OCI-M2 (cell line): Measurements from ENCODE around the gene ASTN2.

Experiments
- DNase-seq: peaks from one replicate; lab custom pipeline; 2025; ENCODE audit not compliant: unreplicated experiment; lab: John Stamatoyannopoulos, UW

Gene ASTN2

DNA sequence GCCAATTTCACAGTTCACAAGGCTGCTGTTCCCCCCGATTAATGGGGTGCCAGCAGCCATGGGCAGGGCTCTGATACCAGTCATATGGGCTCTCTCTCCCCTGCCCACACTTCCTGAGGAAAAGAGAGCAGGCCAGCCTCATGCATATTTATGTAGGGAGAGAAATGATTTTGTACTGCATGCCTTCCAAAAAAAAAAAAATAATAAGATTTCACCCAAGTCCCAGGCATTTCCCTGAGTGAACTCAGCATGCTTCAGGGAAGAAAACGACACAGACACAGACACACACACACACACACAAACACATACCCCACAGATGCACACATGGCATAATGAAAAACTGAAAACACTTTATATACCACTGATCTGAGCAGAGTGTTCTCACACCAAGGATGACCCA is 232.8 kb downstream of the ASTN2 start:
- DNase-seq, result no peak

DNA sequence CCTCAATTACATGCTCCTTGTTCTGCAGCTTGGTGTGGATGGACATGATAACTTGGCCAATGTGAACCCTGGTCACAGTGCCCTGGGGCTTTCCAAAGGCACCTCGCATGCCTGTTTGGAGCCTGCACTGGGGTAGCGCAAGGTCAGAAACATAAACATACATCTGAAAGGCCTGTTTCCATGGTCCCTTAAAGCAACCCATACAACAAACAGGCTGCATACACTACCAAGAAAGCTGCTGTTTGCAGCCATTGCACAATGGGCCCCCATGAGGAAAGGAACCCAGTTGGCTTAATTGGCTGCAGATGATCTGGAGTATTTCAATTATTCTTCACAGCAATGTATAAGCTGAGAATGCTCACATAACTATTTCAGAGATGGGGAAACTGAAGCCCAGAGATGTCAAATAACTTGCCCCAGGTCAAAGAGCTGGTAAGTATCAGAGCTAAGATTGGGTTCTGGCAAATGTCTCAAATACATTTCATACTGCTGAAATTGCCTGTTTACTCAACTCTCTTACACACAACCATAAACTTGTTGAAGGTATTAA is 233.9 kb downstream of the ASTN2 start:
- DNase-seq, result no peak

DNA sequence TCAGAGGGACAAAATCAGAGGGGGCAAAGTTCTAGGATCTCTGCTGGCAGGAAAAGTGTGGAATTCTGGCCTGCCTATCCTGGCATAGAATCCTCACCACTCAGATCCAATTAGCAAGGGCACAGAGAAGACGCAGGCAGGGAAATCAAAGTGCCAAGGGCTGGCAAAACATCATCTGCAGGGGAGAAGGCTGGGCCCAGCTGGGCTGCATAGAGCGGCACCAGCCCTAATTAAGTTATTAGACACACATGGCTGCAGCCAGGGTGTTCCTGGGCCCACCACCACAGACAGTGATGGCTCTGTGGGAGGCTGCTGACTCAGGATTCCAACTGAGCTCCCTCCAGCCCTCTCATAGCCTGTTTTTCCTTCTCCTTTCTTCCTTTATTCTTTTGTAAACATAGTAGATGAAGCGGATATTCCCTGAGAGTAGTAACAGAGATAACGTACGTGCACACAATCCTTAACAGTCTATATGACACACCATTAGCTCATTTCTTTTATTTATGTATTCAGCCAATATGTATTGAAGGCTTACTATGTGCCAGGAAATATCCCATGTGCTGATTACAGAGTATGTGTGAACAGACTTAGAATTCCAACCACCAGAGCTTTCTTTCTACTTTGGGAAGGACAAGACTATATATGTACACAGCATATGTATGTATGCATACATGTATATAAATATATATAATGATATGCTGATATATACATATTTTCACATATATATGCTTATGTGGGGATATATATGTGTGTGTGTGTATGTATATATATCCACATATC is 236.1 kb downstream of the ASTN2 start:
- no peak for DNase-seq

DNA sequence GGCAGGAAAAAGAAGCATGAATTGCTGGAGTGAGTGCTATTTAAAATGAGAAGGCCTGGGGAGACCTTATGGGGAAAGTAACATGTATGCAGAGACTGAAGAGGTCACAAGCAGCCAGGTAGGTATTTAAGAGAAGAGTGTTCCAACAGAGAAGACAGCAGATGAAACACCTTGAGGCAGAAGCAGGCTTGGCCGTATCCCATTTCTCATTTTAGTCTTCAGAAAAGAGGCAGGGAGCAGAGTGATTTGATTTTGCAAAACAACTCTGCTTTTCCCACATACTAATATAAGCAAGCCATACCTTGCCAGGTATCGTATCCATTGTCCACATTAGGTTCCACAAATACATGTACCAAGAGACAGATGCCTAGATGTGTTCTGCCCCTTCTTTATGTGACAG is 244.3 kb downstream of the ASTN2 start:
- DNase-seq, result no peak

DNA sequence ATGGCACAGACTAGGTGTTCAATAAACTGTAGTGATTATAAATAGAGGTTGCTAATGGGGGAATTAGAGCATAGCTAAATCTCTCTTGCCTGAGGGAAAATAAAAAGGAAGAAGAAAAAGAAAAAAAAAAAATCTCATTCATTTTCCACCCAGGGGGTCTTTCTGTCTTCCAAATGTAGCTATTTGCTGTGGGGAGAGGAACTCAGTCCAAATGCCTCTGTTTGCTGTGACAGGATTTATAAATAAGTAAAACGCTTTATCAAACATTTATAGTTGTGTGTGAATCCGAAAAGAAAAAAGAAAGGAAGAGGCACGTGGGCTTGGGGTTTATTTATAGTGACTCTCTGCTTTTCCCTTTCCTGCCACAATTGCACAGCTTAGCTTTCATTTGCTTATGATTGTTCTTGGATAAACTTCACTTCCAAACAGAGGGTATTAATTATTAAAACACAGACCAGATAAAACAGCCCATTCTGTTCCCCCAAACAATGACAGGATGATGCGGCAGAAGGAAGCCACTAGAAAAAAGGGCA is 245.7 kb downstream of the ASTN2 start:
- DNase-seq, result no peak

DNA sequence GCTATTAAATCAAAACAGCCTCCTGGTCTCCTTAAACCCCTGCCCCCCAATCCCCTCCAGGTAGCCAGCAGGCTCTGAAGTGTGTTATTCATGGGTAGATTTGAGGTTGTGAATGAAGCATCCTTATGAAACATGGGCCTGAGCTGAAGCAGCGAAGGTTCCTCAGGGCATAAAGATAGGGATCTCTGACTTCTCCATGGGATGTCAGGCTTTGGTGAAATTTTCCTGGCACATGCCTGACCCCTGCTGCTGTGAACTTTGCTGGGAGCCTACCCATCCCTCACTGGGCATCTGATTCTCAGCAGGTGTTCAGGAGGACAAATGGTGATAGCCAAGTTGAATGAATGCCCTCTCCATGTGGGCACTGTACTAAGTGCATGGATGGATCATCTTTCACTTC is 250.3 kb downstream of the ASTN2 start:
- no peak for DNase-seq

DNA sequence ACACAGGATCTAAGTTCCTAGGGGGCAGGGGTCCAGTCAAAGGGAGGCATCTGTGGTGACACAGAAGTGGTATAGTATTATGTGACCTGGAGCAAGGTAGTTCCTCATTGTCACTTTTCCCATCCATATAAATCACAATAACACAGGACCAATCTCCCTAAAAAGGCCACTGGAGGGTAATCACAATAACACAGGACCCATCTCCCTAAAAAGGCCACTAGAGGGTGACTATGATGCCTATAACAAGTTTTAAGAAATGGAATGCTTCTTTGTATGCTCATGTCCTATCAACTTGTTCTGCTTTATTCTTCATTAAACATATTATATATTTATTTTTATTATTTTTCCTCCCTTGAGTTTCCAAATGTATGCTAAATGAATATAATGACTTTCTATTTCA is 254.6 kb downstream of the ASTN2 start:
- DNase-seq, result no peak

DNA sequence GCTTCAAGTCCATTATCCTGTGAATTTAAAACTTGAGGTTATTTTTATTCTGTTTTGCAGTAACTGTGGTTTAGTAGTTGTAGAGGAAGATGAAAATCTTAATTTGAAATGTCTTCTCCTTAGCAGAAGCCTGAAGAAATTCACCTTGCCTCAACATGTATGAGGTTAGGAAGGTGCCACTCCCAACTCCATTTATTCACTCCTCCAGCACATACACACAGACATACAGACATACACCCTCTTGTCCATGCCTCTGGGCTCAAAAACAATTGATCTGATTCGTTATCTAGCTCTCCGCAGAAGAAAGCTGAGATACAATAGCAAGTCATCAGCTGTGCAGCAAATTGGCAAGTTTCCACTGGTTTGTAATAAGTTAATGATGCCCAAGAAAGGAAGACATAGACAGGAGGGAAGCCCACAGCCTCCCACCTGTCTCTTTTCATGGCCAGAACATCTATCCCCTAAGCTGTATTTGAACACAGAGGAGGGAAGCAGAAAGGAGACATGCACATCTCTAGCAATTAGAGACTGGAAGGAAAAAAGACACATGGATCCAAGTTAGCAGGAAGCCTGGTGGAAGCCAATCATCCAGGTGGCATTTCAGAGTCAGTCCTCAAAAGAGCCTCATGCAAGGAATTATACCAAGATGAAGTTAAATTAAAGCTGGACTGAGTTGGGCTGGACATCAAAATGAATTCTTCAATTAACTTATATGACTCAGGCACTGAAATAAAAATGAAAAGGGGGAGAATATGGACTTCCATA is 257.9 kb downstream of the ASTN2 start:
- DNase-seq, result no peak

DNA sequence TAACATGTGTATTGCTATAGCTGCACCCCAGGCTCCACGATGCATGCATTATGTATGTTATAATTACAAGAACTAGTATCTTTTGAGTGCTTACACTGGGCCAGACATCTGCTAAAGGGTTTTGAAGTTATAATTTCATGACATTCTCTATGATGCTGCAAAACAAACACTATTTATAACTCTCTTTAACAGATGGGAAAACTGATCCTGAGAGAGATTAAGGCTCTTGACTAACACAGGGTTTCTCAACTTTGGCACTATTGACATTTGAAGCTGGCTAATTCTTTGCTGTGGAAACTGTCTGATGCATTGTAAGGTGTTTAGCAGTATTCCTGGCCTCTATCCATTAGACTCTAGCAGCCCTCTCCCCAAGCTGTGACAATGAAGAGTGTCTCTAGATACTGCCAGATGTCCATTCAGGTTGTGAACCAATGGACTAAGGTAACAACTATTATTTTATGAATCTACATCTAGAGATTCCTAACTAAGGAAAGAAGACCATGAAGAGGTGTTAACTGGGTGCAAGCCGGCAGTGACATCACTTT is 258.6 kb downstream of the ASTN2 start:
- DNase-seq, result no peak

DNA sequence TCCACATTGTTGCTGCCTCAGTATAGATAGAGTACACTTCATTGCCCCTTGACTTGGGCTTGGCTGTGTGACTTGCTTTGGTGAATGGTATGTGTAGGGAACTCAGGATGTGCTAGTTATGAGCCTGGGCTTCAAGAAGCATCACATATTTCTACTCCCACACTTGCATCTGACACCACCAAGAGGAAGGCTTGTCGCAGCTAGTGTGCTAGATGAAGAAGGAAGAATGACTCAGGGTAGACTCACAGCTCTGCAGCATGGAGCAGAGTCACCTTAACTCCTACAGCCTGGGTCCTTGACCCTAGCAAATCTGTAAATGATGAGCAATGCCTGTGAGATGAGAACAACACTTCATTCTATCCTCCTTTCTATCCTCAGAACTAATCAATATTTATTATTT is 261.8 kb downstream of the ASTN2 start:
- no peak for DNase-seq

DNA sequence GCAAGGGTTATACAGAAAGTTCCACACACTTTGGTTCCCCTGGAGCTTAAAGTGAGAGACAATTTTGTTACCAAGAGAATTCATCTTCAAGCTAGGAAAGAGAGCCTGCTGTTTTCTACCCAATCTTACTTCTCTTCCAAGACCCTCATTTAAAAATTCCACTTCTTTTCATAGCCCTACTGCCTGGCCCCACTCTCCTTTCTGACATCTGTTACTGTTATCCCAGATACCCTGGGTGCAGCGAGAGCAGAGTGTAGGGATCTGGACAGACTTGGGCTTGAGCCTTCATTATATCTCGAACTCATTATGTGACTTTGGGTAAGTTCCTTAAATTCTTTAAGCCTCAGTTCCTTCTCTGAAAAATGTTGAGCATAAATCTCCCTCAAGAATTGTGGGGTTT is 263.1 kb downstream of the ASTN2 start:
- no peak for DNase-seq

DNA sequence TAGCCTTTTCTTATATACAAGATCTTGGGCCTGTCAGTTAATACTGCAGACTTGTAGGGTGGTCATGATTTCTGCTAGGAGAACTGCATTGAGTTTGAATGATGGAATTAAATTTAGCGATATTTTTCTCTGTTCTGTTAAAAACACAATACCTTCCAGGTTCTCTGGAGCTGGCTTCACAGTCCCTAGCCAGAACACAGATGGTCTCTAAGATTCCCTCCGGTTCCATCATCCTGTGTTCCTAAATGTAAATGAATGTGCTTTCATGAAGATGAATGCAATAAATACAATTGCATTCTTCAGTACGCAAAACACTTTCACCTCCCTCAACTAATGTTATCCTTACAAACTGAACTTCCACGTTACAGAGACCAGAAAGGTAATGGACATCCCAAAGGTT is 264.9 kb downstream of the ASTN2 start:
- no peak for DNase-seq

DNA sequence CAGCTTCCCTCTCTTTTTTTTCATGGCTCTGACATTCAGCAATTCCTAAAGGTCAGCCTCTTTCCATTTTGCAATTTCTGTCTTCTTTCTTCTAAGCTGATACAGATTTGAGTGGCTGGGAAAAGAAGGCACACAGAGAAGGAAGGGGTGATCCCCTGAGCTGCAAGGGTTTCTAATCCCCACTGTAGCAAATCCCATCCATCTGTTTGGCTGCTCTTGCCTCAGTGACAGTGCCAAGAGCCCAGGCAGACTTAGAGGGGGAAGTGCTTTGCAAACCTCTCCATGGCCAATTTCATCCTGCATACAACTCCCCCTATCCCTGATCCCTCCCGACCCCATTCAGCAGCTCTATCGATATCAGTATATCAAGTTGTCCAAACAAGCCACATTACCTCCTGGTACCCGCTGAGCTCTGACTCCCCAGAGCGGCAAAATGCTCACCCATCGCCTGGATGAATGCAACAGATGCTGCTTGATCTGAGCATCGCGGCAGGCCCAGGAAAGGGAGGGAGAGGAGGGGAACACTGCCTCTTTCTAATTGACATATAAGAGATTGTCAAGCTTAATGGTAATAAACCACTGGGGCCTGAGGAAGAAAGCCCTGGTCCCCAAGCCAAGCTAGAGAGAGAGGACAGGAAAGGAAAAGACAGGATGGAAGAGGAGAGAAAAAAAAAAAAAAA is 268.9 kb downstream of the ASTN2 start:
- no peak for DNase-seq

DNA sequence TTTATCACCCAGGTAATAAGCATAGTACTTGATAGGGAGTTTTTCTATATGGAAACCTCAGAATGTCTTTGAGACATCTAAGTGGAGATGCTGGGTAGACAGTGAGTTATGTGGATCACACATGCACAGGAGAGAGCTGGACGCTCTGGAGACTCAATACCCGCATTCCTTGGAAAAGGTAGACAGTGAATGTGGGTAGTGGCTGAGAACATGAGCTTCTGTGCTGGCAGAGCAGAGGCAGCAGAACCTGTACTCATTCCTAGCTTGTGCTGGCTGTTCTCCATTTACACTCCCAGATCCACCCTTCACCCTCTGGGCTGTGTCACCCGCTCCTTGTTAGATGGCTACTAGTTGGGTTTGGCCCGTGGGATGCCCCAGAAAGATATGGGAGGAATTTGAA is 269.8 kb downstream of the ASTN2 start:
- DNase-seq, result no peak

DNA sequence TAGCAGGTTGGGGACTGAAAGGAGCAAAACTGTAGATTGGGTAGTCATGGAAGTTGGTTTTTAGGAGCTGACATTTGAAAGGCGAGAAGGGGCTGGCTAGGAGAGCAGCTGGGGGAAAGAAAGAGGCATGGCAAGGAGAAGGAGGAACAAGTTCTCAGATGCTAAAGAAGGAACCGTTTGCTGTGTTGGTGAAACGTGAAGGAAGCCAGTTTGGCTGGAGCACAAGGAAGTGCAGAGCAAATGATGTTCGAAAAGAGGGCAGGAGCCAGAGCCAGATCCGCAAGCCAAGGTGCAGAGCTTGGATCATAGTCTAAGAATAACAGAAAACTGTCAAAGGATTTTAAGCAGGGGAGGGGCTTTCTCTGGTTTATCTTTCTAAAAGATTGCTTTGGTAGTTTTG is 276.6 kb downstream of the ASTN2 start:
- no peak for DNase-seq

DNA sequence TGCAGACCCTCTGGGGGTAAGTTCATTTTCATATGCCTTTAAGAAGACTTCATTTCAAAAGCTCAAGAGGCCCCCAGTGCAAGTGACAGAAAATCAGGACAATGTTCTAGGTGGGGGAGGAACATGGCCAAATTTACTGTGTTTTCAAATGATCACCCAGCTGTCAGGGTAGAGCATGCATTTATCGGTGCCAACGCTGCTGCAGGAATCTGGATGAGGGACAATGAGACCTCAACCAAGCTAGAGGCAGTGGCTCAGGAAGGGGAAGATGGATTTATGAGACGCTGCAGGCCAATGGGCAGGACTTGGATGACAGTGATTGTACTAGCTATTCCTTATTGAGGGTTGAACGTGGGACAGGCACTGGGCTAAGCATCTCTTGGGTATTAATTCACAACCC is 278.4 kb downstream of the ASTN2 start:
- DNase-seq, result no peak

DNA sequence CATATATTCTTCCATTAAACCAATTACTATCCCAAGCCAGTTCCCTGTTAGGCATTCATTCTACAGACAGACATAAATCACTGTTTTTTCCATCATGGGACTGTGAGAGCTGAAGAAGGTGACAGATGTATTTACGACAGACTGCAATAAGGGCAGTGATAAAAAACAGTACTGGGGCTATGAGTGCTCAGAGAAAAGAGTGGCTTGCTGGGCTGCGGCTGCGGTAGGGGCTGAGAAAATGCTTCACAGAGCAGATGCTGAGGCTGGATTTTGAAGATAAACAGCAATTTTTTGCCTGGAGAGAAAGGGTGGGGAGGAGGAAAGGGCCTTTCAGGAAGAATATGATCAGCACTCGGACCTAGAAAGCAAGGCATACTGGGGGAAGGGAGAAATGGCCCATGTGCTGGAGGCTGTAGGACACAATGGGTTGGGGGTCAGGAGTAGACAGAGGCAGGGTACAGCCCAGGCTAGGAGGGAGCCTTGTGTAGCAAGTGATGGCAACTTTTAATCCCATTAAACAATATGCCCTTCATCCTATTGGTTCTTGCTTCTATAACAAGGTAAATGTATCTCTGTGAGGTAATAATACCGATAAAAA is 279.3 kb downstream of the ASTN2 start:
- no peak for DNase-seq

DNA sequence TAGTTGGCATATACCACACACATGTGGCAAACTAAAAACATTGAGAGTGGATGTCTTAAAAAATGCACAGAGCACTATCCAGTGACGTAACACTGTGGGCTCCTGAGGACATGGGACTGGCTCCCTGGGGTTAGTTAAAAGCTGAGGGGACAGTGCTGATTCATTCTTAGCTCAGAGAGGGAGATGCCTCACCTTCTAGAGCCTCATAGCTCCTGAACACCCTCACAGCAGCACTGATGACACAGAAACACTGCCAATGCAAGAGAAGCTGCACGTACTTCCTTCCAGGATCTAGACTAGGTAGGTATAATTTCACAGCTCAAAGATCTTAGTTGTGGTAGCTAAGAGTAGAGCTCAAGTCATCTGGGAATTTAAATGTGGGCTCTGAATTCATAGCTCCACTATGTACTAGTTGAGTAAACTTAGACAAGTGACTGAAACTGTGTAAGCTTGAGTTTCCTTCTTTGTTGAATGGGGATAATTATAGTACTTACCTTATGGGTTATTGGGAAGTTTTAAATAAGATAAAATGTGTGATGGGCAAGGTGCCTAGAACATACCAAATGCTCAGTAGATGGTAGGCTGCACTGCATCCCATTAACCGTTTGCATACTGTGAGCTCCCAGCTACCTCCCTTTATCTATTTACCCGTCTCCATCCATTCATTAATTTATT is 279.9 kb downstream of the ASTN2 start:
- no peak for DNase-seq

DNA sequence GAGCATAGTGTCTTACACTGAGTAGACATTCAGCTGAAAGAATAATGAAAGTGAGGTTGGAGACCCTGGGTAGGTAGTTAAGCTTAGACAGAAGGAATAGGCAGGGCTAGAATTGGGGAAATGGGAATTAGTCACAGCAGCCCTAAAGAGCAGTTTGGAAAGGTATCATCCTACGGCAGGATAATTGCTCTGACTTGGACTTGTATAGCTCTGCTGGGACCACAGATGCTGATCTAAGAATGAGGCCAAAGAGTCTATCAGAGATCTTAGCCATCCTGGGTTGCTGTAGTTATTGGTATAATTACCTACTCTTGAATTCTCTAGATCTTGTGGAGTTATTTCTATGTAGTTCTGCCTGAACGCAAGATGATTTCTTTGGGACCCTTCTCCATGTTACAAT is 288.0 kb downstream of the ASTN2 start:
- no peak for DNase-seq

DNA sequence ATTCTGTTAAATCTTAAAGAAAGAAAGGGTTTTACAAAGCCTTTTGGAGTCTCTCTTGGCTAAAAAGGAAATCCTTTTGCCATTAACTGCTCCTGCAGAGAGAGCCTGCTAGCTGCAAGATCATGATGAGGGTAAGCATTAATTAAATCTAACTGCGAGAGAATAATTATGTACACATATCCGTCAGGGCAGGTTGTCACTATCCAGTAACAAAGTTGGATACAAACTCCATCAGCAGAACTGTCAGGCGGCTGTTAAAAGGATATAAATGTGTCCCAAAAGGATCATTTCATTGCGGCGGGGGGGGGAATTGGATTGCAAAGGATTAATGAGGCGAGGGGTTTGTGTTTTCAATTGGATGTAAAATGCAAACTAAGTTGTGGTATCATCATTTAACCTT is 289.3 kb downstream of the ASTN2 start:
- no peak for DNase-seq
